ENCODE data around the gene ATP8B4.
"Not testable (repeated sequence)": the region's sequence is repeated elsewhere in the genome, so short reads cannot be mapped to it uniquely, and the experiment has no call there.

Gene ATP8B4

DNA sequence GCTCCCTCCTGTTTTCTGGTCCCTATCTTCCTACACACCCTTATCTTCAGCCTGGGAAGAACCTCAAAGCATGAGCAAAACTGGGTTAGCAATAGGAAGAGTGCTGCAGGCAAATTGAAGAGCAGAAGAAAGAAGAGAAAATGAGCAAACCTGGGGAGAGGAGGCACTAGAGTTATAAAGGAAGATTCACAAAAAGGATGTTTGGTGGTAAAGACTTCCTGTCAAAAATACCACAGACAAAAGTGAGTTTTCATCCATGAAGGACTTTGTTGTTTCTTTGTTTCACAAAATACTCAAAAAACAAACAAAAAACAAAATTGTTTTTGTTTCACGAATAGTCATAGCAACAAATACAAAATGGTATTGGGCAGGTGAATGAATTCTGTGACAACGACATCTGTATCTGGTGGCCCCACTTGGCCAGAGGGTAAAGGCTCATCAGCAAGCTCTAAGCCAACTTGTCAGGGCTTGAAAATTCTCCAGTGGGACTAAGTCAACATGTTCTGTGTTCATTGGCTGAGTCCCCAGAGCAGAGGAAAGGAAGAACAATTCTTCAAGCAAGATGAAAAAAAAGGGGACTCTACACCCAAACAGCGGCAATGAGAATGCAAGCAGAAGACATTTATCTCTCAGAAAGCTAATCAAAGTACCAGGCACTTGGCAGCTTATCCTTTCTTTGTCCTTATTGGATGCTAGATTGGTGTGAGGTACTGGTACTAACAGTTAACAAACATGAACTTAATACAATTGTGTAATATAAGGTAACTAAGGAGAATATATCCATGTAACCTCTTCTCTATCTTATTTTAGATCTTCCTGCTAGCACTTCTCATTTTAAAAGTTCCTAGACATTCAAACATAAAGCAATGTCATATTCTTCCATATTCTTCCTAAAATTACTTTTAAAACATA is 9.7 kb downstream of the ATP8B4 start:
- DNase-seq (ENCODE audit: low read depth in 3 of 3): no peak

DNA sequence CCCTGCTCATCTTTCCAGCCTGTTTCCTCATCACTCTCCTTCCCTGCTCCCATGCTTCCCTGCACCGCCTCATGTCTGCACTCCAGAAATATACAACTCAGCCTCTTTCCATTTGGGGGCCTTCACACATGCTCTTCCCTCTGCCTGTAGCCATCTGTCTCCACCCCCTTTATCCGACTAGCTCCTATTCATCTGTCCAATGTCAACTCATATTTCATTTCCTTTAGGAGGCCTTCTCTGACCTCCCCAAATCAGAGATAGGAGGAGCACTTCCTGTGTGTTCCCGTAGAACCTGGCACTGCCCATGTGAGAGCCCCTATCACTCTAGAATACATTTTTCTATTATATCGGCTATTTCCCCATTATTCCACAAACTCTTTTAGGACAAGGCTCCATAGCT is 10.6 kb downstream of the ATP8B4 start:
- DNase-seq (ENCODE audit: low read depth in 3 of 3): no peak

DNA sequence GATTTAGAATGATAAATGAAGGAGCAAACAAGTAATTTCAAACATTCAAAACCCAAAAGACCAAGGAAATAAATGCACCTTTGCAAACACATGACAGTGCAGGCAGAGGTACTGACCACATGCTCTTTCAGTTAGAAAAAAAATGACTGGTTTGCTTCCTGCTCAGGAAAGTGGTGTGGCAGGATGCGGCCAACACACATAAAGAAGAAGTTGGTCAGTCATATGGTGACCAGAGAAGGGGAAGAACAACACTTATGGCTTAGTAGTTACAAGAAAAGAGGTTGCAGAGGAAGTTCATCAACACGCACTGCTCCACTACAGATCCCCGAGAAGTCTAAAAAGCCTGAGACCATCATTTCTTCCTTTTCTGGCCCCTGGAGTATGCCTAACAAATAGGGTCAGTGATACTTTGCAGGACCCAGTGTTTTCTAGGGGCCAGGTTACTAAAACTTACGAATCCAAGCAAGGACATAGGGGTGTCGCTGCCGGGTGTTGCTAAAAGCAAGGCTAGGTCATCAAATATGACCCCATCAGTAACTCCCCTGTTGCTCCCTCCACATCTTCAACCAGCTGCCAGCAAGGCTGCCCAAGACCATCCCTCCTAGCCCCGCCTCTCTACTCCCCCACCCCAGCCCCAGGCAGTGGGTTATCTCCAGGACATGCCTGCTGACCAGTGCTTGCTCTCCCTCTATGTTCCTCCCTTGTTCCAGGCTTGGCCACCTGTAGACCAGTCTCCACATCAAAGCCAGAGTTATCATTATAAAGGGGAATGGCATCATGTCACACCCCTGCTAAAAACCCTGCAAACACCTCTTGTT is 11.2 kb downstream of the ATP8B4 start:
- DNase-seq (ENCODE audit: low read depth in 3 of 3): no peak

DNA sequence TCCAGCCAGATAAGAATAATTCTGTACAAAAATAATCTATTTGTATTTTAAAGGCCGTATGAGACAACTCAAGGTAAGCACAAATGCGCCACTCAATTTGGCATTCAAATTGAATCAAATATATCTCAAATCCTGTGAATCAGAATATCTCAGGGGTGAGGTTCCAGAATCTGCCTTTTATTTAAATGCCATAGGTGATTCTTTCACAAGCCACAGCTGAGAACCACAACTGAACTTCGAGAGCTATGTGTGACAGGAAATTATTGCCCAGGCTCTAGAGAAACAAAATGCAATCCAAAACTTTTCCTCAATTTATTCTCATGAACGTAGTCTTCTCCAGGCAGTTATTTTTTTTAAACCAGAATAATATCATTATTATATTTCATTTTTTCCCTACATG is 11.9 kb downstream of the ATP8B4 start:
- no peak for DNase-seq (ENCODE audit: low read depth in 3 of 3)

DNA sequence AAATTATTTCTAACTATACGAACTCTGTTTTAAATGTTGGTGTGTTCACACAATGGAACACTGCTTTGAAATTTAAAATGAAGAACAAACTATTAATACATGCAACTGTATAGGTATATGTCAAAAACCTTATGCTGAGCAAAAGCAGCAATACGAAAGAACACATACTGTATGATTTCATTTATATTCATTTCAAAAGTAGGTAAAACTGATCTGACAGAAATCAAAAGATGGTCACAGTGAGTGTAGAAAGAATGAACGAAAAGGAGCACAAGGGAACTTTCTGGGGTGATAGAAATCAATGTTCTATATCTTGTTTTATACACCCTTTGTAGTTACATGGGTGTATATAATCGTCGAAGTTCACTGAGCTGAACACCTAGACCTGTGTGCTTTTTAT is 12.6 kb downstream of the ATP8B4 start:
- DNase-seq (ENCODE audit: low read depth in 3 of 3): no peak

DNA sequence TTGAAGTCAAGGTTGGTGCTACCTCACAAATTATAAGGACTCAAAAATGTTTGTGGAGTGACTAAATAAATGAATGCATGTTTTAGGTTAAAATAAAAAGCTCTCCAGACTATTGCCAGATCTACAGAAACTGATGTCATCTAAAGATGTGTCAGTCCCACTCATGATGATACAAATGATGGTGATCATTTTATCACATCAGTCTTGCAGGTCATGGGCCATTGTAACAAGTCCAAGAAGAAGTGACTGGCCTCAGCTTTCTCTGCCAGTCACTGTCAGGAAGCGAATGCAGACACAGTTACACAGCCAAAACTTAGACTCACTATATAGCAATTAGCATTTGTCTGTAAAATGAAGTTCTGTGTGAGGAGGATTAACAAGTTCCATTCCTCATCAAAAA is 18.5 kb downstream of the ATP8B4 start:
- no peak for DNase-seq (ENCODE audit: low read depth in 3 of 3)

DNA sequence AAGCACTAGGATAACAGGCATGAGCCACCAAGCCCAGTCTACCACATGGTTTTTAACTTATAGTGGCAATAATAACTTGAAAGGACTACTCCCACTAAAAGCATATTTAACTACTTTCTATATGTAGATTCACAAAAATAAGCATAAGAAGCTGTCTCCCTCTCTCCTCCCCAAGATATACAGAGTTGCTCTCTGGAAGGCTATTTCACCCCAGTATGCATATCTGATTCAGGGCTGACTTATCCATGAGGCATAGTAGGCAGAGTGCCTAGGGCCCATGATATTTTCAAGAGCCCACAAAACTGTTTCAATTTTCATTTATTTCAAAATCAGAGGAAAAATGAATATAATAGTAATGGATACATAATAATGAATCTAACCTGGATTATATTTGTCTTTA is 20.5 kb downstream of the ATP8B4 start:
- no peak for DNase-seq (ENCODE audit: low read depth in 3 of 3)

DNA sequence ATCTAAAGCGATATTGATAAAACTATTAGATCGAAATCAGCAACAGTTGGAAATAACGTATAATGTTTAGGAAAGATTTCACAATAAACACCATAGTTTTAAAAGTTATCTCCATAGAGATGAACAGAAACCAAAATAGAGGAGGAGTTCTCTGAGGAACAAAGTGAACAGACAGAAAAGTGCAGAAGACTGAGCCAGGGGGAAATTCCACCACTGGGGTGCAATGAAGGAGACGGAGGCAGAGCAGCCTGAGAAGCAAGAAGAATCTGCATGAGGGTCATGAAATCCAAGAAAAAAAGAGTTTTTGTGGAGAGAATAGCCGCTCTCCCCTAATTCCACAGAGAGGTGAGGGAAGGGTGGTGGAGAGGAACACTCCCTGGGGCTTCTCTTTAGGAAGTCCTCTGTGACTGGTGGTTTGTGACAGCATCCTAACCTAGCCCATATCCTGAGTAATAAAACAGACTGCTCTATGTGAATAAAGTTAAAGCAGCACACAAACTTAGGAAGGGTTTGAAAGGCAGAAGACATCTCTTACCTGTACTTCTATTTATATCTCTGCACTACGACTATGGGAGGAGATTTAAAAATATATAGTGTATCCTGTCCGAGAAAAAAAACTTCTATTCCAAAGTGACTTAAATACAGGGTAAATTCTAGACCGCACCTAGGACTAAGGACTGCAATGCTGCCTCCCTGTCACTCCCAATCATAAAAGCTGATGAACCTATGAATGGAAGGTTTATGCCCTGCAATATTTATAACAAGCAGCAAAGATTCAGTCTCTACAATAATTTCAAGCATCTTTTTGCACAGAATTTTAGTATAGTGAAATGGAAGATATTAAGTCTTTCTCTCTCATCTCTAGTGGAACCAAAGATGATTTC is 22.9 kb downstream of the ATP8B4 start:
- DNase-seq (ENCODE audit: low read depth in 3 of 3): no peak

DNA sequence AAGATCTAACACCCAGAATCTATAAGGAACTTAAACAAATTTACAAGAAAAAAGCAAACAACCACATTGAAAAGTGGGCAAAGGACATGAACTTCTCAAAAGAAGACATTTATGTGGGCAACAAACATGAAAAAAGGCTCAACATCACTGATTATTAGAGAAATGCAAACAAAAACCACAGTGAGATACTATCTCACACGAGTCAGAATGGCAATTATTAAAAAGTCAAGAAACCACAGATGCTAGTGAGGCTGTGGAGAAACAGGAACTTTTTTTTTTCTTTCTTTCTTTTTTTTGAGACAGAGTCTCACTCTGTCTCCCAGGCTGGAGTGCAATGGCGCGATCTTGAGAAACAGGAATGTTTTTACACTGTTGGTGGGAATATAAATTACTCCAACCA is 29.6 kb downstream of the ATP8B4 start:
- DNase-seq (ENCODE audit: low read depth in 3 of 3): not testable (repeated sequence)

DNA sequence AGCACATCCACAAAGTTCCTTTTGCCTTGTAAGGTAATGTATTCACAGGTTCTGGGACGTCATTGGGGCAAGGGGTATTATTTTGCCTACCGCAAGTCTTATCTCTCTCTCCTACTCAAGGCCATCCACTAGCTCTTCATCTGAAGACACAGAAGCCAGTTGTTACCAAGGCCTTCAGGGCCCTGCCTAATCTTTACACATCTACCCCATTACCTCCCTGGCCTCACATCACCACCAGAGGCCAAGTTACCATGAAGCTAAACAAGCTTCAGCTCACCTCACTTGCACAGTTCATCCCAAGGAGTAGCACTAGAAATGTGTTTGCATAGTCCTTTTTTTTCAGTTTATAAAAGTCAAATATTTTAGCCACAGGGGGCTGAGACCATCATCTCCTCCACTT is 34.1 kb downstream of the ATP8B4 start:
- DNase-seq (ENCODE audit: low read depth in 3 of 3): no peak

DNA sequence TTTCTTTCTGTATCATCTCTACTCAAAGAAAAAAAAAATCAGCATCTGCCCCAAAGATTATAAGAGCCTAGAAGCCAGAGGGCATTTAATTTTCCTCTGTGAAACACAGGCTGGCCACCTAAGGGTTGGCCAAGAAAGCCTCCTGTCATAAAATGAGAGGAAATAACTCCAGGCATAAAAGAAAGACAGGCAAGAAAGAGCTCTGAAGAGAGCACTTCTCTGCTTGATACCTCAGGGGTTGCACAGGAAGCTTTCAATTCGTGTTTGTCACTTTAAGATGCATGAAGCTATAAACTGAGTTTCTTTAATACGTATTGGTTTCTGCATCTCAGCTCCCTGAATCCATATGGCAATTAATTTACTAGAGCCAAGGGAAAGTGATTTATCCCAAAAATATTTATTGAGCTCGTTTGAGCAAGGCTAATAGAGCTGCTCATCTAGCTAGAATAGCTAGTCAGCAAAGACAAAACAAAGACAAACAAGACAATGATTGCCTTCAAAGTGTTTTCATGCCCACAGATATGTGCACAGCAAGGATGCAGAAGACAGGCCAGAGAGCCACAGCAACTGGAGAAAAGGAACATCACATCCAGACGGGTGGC is 35.5 kb downstream of the ATP8B4 start:
- DNase-seq (ENCODE audit: low read depth in 3 of 3): no peak

DNA sequence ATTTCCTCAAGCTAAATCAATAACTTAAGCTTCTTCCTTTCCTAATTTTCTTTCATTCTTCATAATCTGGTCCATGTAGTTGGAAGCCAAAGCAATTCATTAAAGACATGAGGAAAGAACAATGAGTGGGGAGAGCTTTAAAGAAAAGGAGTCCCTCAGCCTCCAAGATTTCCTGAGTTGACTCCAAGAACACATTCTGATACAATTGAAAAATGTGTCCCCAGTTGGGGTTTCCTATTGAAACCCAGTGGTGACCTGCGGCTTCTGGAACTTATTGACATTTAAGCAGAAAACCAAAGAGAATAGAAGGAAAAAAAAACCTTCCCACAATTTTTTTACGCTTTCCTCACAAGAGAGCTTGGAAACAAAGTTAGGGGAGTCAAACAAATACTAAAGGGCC is 37.0 kb downstream of the ATP8B4 start:
- DNase-seq (ENCODE audit: low read depth in 3 of 3): no peak

DNA sequence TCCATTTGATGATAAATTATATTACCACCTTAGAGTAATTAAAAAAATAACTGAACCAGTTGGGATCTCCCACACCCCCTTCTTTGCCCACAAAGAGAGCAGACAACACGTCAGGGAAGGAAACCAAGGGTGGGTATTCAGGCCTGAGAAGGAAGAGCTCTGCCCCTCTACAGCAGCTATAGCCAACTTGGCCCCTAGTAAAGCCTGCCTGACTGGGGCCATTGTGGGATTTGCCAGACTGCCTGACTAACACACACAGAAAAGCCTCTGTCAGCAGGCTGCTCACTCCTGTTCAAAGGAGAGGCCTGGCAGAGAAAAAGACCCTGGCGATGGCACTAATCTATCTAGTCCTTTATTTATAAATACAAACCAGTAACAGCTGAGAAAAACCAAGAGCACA is 41.4 kb downstream of the ATP8B4 start:
- DNase-seq (ENCODE audit: low read depth in 3 of 3): no peak

DNA sequence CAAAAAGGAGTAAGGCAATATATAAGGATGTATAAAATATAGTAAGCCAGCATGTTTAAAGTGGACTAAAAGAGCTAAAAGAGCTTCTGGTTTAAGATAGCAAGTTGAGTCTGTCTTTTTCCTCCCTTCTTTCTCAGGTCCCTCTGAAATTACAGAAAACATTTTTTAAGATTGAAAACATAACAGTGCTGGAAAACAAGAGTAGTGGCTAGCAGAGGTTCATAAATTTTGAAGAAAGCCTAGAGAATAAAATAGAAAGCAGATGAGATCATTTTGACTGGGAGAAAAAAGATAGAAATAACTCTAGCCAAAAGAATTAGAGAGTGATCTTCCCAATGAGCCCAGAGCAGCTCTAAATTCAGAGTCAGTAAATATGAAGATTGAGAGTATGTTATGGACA is 41.9 kb downstream of the ATP8B4 start:
- DNase-seq (ENCODE audit: low read depth in 3 of 3): no peak

DNA sequence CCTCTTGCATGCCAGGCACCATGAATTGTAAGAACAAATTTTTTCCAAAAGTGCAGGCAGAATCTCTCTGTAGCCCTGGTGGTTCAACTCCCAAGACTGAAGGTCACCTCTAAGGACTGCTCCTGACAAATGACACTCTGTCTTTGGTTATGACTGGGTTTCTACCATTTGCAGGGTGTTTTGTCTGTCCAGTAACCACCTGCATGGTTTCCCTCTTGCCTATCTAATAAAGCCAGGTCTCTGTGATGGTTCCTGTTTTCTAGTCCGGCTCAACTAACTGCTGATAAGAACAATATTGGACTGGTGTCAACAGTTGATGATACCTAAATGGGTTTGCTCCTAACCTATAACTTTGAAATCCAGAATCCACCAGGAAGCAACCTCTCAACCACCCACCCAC is 43.7 kb downstream of the ATP8B4 start:
- no peak for DNase-seq (ENCODE audit: low read depth in 3 of 3)

DNA sequence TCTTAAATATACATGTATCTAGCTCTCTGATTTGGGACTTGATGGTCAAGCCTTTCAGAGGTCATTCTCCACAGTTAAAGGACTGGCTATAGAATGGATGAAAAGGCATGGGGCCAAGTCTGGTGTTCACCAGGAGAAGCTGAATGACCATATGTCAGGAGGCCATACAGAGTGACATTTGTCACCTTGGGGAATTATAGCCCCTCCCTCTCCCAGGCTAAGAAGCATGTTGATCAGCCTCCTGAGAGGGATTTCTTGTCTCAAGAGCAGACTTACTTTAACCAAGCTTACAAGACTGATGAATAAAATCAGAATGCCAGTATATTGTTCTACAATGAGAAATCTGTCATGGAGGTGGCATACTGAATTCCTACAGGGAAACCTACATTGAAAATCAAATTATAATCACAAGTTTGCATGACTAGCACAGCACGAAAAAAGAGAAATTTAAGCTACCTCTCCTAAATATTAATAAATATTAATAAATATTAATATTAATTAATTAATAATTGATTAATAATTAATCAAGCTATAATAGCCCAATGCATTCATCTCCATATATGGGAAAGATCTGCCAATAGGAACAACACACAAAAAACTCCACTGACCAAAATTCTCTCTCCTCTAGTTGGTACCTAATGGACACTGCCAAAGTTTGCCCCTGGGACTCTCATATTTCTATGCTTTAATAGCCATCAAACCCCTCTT is 47.3 kb downstream of the ATP8B4 start:
- DNase-seq (ENCODE audit: low read depth in 3 of 3): no peak

DNA sequence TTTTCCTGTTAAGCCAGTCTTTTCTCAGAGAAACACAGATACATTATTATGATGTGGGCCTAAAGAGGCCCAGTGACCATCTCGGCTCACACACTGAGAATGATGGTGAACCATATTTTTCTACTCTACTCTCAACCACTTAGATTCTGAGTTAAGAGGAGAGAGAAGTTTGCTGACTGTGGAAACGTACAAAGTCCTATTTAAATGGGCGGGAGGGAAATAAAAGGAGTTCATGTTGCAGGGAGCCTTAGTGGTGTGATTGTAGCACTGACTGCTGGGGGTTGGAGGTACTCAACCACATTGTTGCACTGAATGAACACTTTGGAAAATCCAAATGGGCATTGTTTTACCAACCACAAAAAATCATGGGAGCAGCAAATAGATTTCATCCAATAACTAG is 51.0 kb downstream of the ATP8B4 start:
- DNase-seq (ENCODE audit: low read depth in 3 of 3): no peak

DNA sequence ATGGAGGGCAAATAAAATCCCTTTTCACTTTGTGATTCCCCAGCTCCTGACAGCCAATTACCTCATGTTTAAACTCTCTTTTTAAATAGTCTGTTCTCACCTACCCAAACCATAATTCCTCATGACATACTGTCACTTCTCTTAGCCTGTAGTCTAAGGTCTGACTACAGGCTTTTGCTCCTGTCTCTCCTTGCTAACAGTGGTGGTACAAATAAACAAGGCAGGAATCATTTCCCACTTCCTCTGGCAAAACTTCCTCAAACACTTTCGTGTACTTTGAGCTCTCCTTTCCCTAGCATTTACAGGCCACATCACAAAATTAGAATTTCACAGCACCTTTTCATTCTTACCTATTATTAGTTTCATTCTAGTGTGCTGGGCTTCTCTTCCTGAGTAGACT is 51.8 kb downstream of the ATP8B4 start:
- DNase-seq (ENCODE audit: low read depth in 3 of 3): no peak

DNA sequence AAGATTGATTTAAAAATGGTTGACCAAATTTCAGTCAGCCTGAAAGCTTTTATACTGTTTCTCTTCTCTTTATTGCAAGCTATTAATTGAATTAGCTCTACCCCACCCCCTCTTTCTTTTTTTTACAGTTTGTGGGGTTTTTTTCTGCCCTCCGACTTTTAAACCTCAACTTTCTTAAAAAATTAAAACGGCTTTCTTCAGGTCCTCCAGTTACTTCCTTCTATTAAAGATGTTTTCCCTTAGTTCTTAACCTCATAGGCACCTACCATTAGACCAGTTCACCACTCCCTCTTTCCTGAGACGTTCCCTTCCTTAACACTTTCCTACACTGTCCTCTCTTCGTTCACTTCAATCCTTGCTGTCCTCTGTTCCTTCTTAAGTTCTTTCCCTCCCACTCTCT is 52.4 kb downstream of the ATP8B4 start:
- DNase-seq (ENCODE audit: low read depth in 3 of 3): no peak

DNA sequence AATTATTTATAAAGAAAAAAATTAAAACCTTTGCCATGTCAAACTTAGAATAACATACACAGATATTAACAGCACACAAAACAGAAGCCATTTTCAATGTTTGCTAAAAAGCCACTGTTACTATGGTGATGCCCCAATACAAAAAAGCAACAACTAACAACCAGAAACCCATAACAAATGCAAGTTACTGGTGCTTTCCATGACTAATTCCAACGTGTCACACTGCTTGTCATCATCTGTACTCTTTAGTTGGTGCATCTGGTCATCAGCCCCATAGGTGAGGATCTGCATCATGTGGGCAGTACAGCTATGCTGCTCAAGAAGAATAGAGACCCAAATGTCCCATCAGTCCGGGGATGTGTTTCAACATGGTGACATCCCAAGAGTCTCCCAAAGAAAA is 52.8 kb downstream of the ATP8B4 start:
- no peak for DNase-seq (ENCODE audit: low read depth in 3 of 3)

DNA sequence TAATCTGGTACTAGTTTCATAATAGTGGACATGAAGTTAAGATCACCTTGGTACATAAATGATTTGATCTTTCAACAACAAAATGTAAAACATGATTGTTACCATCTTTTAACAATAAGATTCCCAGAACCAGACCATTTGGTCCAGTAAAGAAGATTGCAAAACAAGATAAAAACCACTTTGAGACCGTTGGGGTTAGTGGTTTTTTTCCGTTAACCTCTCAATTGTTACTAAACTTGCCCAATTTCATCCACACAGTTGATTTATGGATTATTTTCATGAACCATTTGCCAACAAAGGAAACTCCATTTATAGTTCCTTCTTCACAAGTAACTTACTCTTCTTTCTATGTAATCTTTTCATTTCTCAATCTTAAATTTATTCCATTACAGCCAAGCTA is 53.8 kb downstream of the ATP8B4 start:
- DNase-seq (ENCODE audit: low read depth in 3 of 3): no peak
